SK-N-SH (cell line): ENCODE measurements around the gene IQGAP2. TPM values are rescaled to one million over a fixed set of nuclear protein-coding genes. Genes with fewer than 3 reads are reported as not detected.

Experiments
- CTCF ChIA-PET: fragments of 300-600, 350-600 bp; formaldehyde crosslinking; extraction: SDS; loops from one replicate; lab custom pipeline; 2021; lab: Yijun Ruan, JAX
- POLR2A ChIA-PET: fragments of 350-600 bp; sonication (Branson Sonifier 250); formaldehyde crosslinking; extraction: SDS; loops from one replicate; lab custom pipeline; 2020; ENCODE audit warnings: antibody characterized with exemption, inconsistent platforms; lab: Yijun Ruan, JAX
- DNase-seq: peaks from one replicate; pipeline ENCODE4 v3.0.0; 2012
- H2AFZ ChIP-seq: fragments of 200-600 bp; sonication (generic); 2 replicates; pipeline ENCODE4 v1.8.1; 2016; ENCODE audit warnings: antibody characterized with exemption, mild to moderate bottlenecking, low read depth
- H3F3A ChIP-seq: fragments of 200-600 bp; sonication (generic); replicated peaks from 2 replicates; pipeline ENCODE3; 2016; ENCODE audit warnings: antibody characterized with exemption, mild to moderate bottlenecking; ENCODE audit not compliant: insufficient read depth
- H3K27ac ChIP-seq, 2 experiments: fragments of 200-500 bp in 1 of 2; fragments of 200-600 bp in 1 of 2; sonication (Bioruptor generic) in 1 of 2; sonication (generic), shearing (Covaris generic) in 1 of 2; 2 replicates each; pipeline versions ENCODE4 v1.5.1 to v1.6.1; 2014 to 2016; ENCODE audit warnings: low read depth in 2 of 2, inconsistent platforms in 1 of 2, low read length in 1 of 2, mild to moderate bottlenecking in 1 of 2, mixed read lengths in 1 of 2
- H3K27me3 ChIP-seq: fragments of 200-600 bp; sonication (generic), shearing (Covaris generic); 2 replicates; pipeline ENCODE4 v1.6.1; 2016; ENCODE audit warnings: mixed run types; ENCODE audit not compliant: insufficient read depth
- H3K36me3 ChIP-seq, 2 experiments: fragments of 200-500 bp in 1 of 2; fragments of 200-600 bp in 1 of 2; sonication (Bioruptor generic) in 1 of 2; sonication (generic) in 1 of 2; replicated peaks in 1 of 2; 2 replicates each; pipeline versions ENCODE3 to v1.5.1; 2014 to 2016; ENCODE audit warnings: low read length in 1 of 2, mild to moderate bottlenecking in 1 of 2; ENCODE audit not compliant: insufficient read depth in 2 of 2, control insufficient read depth in 1 of 2
- H3K4me1 ChIP-seq, 2 experiments: fragments of 200-500 bp in 1 of 2; fragments of 200-600 bp in 1 of 2; sonication (Bioruptor generic) in 1 of 2; sonication (generic), shearing (Covaris generic) in 1 of 2; 2 replicates each; pipeline versions ENCODE4 v1.5.1 to v1.6.1; 2014 to 2016; ENCODE audit warnings: low read depth in 1 of 2, low read length in 1 of 2, mixed run types in 1 of 2; ENCODE audit not compliant: insufficient read depth in 2 of 2, control insufficient read depth in 1 of 2
- H3K4me2 ChIP-seq: fragments of 200-600 bp; sonication (generic), shearing (Covaris generic); 2 replicates; pipeline ENCODE4 v1.6.1; 2017; ENCODE audit warnings: mixed run types
- H3K4me3 ChIP-seq, 2 experiments: fragments of 200-500 bp in 1 of 2; fragments of 200-600 bp in 1 of 2; sonication (Bioruptor generic) in 1 of 2; sonication (generic), shearing (Covaris generic) in 1 of 2; 2 replicates each; pipeline versions ENCODE4 v1.5.1 to v1.8.1; 2014 to 2016; ENCODE audit warnings: low read depth in 2 of 2, inconsistent platforms in 1 of 2, low read length in 1 of 2, mild to moderate bottlenecking in 1 of 2, mixed read lengths in 1 of 2, moderate library complexity in 1 of 2
- H3K79me2 ChIP-seq: fragments of 200-600 bp; sonication (generic); 2 replicates; pipeline ENCODE4 v1.8.1; 2017; ENCODE audit warnings: mild to moderate bottlenecking; ENCODE audit not compliant: insufficient read depth
- H3K9ac ChIP-seq: fragments of 200-600 bp; sonication (generic); 2 replicates; pipeline ENCODE4 v1.6.1; 2017; ENCODE audit warnings: mixed run types
- H3K9me2 ChIP-seq: fragments of 200-600 bp; sonication (generic); 2 replicates; pipeline ENCODE4 v1.6.1; 2017; ENCODE audit warnings: mixed run types
- H3K9me3 ChIP-seq: fragments of 200-600 bp; sonication (generic); 2 replicates; pipeline ENCODE4 v1.6.1; 2017; ENCODE audit warnings: mixed run types, mild to moderate bottlenecking, moderate library complexity
- H4K20me1 ChIP-seq: fragments of 200-600 bp; sonication (generic); 2 replicates; pipeline ENCODE4 v1.6.1; 2017; ENCODE audit warnings: mild to moderate bottlenecking, mixed run types; ENCODE audit not compliant: insufficient read depth
- CTCF ChIP-seq: fragments of 200-600 bp; sonication (generic); IDR thresholded peaks from 2 replicates; pipeline ENCODE4 v1.6.1; 2017; ENCODE audit warnings: antibody characterized with exemption, mild to moderate bottlenecking, moderate library complexity
- ELF1 ChIP-seq: IDR thresholded peaks from 2 replicates; pipeline ENCODE4 v1.4.0; 2012
- EP300 ChIP-seq, 2 experiments: IDR thresholded peaks; 2 replicates each; pipeline versions ENCODE4 v1.4.0 to v1.6.1; 2012; ENCODE audit warnings: borderline replicate concordance in 1 of 2, low read depth in 1 of 2, low read length in 1 of 2
- EZH2phosphoT487 ChIP-seq: fragments of 200-600 bp; sonication (generic); IDR thresholded peaks from 2 replicates; pipeline ENCODE4 v1.6.1; 2017; ENCODE audit warnings: low read depth, mixed run types, mild to moderate bottlenecking, antibody characterized with exemption, moderate library complexity, borderline replicate concordance
- GATA2 ChIP-seq: sonication (generic); formaldehyde crosslinking; IDR thresholded peaks from 2 replicates; pipeline ENCODE4 v1.5.0; 2020; ENCODE audit warnings: mild to moderate bottlenecking, missing genetic modification reagents
- IRF3 ChIP-seq: fragments of 150-350 bp; IDR thresholded peaks from 2 replicates; pipeline ENCODE4 v1.6.1; 2016; ENCODE audit warnings: mild to moderate bottlenecking, low read depth, low read length
- MEF2A ChIP-seq: IDR thresholded peaks from 2 replicates; pipeline ENCODE4 v1.4.0; 2012; ENCODE audit warnings: low read depth, borderline replicate concordance
- MXI1 ChIP-seq: IDR thresholded peaks from 2 replicates; pipeline ENCODE4 v1.6.1; 2012; ENCODE audit warnings: mild to moderate bottlenecking, low read depth, low read length, improper control_type of control experiment
- NFIC ChIP-seq: IDR thresholded peaks from 2 replicates; pipeline ENCODE4 v1.4.0; 2012; ENCODE audit warnings: borderline replicate concordance
- NRF1 ChIP-seq: IDR thresholded peaks from 2 replicates; pipeline ENCODE4 v1.6.1; 2012; ENCODE audit warnings: low read depth, mild to moderate bottlenecking, low read length
- PBX3 ChIP-seq: IDR thresholded peaks from 2 replicates; pipeline ENCODE4; 2012
- POLR2AphosphoS5 ChIP-seq: IDR thresholded peaks from 2 replicates; pipeline ENCODE4 v1.6.1; 2012; ENCODE audit warnings: low read depth, low read length
- RCOR1 ChIP-seq: fragments of 150-350 bp; IDR thresholded peaks from 2 replicates; pipeline ENCODE4 v1.6.1; 2017; ENCODE audit warnings: antibody characterized with exemption, low read length
- TCF12 ChIP-seq: IDR thresholded peaks from 2 replicates; pipeline ENCODE4 v1.4.0; 2012
- TEAD4 ChIP-seq: IDR thresholded peaks from 2 replicates; pipeline ENCODE4 v1.4.0; 2012; ENCODE audit warnings: mild to moderate bottlenecking, borderline replicate concordance; ENCODE audit not compliant: insufficient read depth
- YY1 ChIP-seq: IDR thresholded peaks from 2 replicates; pipeline ENCODE4 v1.4.0; 2012; ENCODE audit warnings: low read depth, mild to moderate bottlenecking
- WGBS: methylation state at CpG from one replicate; pipeline ENCODE4 v1.1.6; 2017; ENCODE audit warnings: low lambda C conversion rate; 5-methylcytosine and 5-hydroxymethylcytosine counted together
- polyA plus RNA-seq, 3 experiments: library from polyadenylated mRNA; depleted of rRNA; stranded (reverse); fragments of >200 nt; gene quantifications; 2 replicates each; pipeline ENCODE4 v1.2.3, GENCODE V29; 2012
- TF ChIP-seq, protein P1 (sequence below): IDR thresholded peaks from 2 replicates; pipeline ENCODE4 v1.4.0; 2012; ENCODE audit warnings: low read depth, borderline replicate concordance
- TF ChIP-seq, protein P2 (sequence below): IDR thresholded peaks from 2 replicates; pipeline ENCODE4 v1.4.0; 2012; ENCODE audit warnings: low read depth, borderline replicate concordance

Gene IQGAP2
- polyA plus RNA-seq, 1 of the 3 experiments (the other 2 are of a cell fraction): 2.1 TPM

GRCh38 chr5:76529464-76530344, 126.6 kb downstream of the IQGAP2 start:
- 89% methylated on average over 10 of the region's 10 CpGs for WGBS
- H3K9me3 ChIP-seq: no peaks in the 10 kb centered on the region
- POLR2A ChIA-PET: no interaction called here
- peaks cover 21% of the 10 kb centered on the region for H3F3A ChIP-seq
- no peak overlapping the region for H3K4me3 ChIP-seq
- H3K4me2 ChIP-seq: no peak overlapping the region
- no peaks in the 10 kb centered on the region for H3K27me3 ChIP-seq
- TF ChIP-seq POLR2AphosphoS5 (no peak), YY1 (no peak), MEF2A (no peak), NFIC (no peak), PBX3 (no peak), NRF1 (no peak), ELF1 (no peak), GATA2 (CRISPR knock-in tag) (no peak), TCF12 (no peak), EP300 (IDR thresholded peaks at IDR 0.05; ENCODE audit: borderline replicate concordance in 1 of 2, low read depth in 1 of 2, low read length in 1 of 2) (no peak), RCOR1 (no peak), EZH2phosphoT487 (no peak), TEAD4 (no peak), CTCF (no peak), IRF3 (no peak), MXI1 (no peak)
- TF ChIP-seq, protein P1, sequence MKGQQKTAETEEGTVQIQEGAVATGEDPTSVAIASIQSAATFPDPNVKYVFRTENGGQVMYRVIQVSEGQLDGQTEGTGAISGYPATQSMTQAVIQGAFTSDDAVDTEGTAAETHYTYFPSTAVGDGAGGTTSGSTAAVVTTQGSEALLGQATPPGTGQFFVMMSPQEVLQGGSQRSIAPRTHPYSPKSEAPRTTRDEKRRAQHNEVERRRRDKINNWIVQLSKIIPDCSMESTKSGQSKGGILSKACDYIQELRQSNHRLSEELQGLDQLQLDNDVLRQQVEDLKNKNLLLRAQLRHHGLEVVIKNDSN: no peak
- TF ChIP-seq, protein P2, sequence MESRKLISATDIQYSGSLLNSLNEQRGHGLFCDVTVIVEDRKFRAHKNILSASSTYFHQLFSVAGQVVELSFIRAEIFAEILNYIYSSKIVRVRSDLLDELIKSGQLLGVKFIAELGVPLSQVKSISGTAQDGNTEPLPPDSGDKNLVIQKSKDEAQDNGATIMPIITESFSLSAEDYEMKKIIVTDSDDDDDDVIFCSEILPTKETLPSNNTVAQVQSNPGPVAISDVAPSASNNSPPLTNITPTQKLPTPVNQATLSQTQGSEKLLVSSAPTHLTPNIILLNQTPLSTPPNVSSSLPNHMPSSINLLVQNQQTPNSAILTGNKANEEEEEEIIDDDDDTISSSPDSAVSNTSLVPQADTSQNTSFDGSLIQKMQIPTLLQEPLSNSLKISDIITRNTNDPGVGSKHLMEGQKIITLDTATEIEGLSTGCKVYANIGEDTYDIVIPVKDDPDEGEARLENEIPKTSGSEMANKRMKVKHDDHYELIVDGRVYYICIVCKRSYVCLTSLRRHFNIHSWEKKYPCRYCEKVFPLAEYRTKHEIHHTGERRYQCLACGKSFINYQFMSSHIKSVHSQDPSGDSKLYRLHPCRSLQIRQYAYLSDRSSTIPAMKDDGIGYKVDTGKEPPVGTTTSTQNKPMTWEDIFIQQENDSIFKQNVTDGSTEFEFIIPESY: no peak
- H4K20me1 ChIP-seq: no peaks in the 10 kb centered on the region
- DNase-seq: no peak
- H3K36me3 ChIP-seq: no peaks in the 10 kb centered on the region
- no peaks in the 10 kb centered on the region for H3K9me2 ChIP-seq
- CTCF ChIA-PET: interaction anchor here (1.3 kb wide), 1 partner anchor 48 kb away, joined by 3 read pairs; no protein-coding TSS in a partner anchor
- no peaks in the 10 kb centered on the region for H3K79me2 ChIP-seq
- H3K4me1 ChIP-seq: peaks cover 23 to 28% of the 10 kb centered on the region in 2 experiments; a peak in 3 of 4 replicates
- no peak overlapping the region for H2AFZ ChIP-seq
- H3K27ac ChIP-seq: no peak overlapping the region
- no peak overlapping the region for H3K9ac ChIP-seq
